SK-N-SH (cell line): ENCODE data around the gene NSD2. TPM values are rescaled to one million over a fixed set of nuclear protein-coding genes. Genes with fewer than 3 reads are reported as not detected.
"Not testable (repeated sequence)": the region's sequence is repeated elsewhere in the genome, so short reads cannot be mapped to it uniquely, and the experiment has no call there.

Source experiments
- CTCF ChIA-PET: fragments of 300-600, 350-600 bp; formaldehyde crosslinking; extraction: SDS; loops from one replicate; lab custom pipeline; 2021; lab: Yijun Ruan, JAX
- POLR2A ChIA-PET: fragments of 350-600 bp; sonication (Branson Sonifier 250); formaldehyde crosslinking; extraction: SDS; loops from one replicate; lab custom pipeline; 2020; ENCODE audit warnings: antibody characterized with exemption, inconsistent platforms; lab: Yijun Ruan, JAX
- DNase-seq: peaks from one replicate; pipeline ENCODE4 v3.0.0; 2012
- H2AFZ ChIP-seq: fragments of 200-600 bp; sonication (generic); 2 replicates; pipeline ENCODE4 v1.8.1; 2016; ENCODE audit warnings: antibody characterized with exemption, mild to moderate bottlenecking, low read depth
- H3F3A ChIP-seq: fragments of 200-600 bp; sonication (generic); replicated peaks from 2 replicates; pipeline ENCODE3; 2016; ENCODE audit warnings: antibody characterized with exemption, mild to moderate bottlenecking; ENCODE audit not compliant: insufficient read depth
- H3K27ac ChIP-seq, 2 experiments: fragments of 200-500 bp in 1 of 2; fragments of 200-600 bp in 1 of 2; sonication (Bioruptor generic) in 1 of 2; sonication (generic), shearing (Covaris generic) in 1 of 2; 2 replicates each; pipeline versions ENCODE4 v1.5.1 to v1.6.1; 2014 to 2016; ENCODE audit warnings: low read depth in 2 of 2, inconsistent platforms in 1 of 2, low read length in 1 of 2, mild to moderate bottlenecking in 1 of 2, mixed read lengths in 1 of 2
- H3K27me3 ChIP-seq: fragments of 200-600 bp; sonication (generic), shearing (Covaris generic); 2 replicates; pipeline ENCODE4 v1.6.1; 2016; ENCODE audit warnings: mixed run types; ENCODE audit not compliant: insufficient read depth
- H3K36me3 ChIP-seq, 2 experiments: fragments of 200-500 bp in 1 of 2; fragments of 200-600 bp in 1 of 2; sonication (Bioruptor generic) in 1 of 2; sonication (generic) in 1 of 2; replicated peaks in 1 of 2; 2 replicates each; pipeline versions ENCODE3 to v1.5.1; 2014 to 2016; ENCODE audit warnings: low read length in 1 of 2, mild to moderate bottlenecking in 1 of 2; ENCODE audit not compliant: insufficient read depth in 2 of 2, control insufficient read depth in 1 of 2
- H3K4me1 ChIP-seq, 2 experiments: fragments of 200-500 bp in 1 of 2; fragments of 200-600 bp in 1 of 2; sonication (Bioruptor generic) in 1 of 2; sonication (generic), shearing (Covaris generic) in 1 of 2; 2 replicates each; pipeline versions ENCODE4 v1.5.1 to v1.6.1; 2014 to 2016; ENCODE audit warnings: low read depth in 1 of 2, low read length in 1 of 2, mixed run types in 1 of 2; ENCODE audit not compliant: insufficient read depth in 2 of 2, control insufficient read depth in 1 of 2
- H3K4me2 ChIP-seq: fragments of 200-600 bp; sonication (generic), shearing (Covaris generic); 2 replicates; pipeline ENCODE4 v1.6.1; 2017; ENCODE audit warnings: mixed run types
- H3K4me3 ChIP-seq, 2 experiments: fragments of 200-500 bp in 1 of 2; fragments of 200-600 bp in 1 of 2; sonication (Bioruptor generic) in 1 of 2; sonication (generic), shearing (Covaris generic) in 1 of 2; 2 replicates each; pipeline versions ENCODE4 v1.5.1 to v1.8.1; 2014 to 2016; ENCODE audit warnings: low read depth in 2 of 2, inconsistent platforms in 1 of 2, low read length in 1 of 2, mild to moderate bottlenecking in 1 of 2, mixed read lengths in 1 of 2, moderate library complexity in 1 of 2
- H3K79me2 ChIP-seq: fragments of 200-600 bp; sonication (generic); 2 replicates; pipeline ENCODE4 v1.8.1; 2017; ENCODE audit warnings: mild to moderate bottlenecking; ENCODE audit not compliant: insufficient read depth
- H3K9ac ChIP-seq: fragments of 200-600 bp; sonication (generic); 2 replicates; pipeline ENCODE4 v1.6.1; 2017; ENCODE audit warnings: mixed run types
- H3K9me2 ChIP-seq: fragments of 200-600 bp; sonication (generic); 2 replicates; pipeline ENCODE4 v1.6.1; 2017; ENCODE audit warnings: mixed run types
- H3K9me3 ChIP-seq: fragments of 200-600 bp; sonication (generic); 2 replicates; pipeline ENCODE4 v1.6.1; 2017; ENCODE audit warnings: mixed run types, mild to moderate bottlenecking, moderate library complexity
- H4K20me1 ChIP-seq: fragments of 200-600 bp; sonication (generic); 2 replicates; pipeline ENCODE4 v1.6.1; 2017; ENCODE audit warnings: mild to moderate bottlenecking, mixed run types; ENCODE audit not compliant: insufficient read depth
- CTCF ChIP-seq: fragments of 200-600 bp; sonication (generic); IDR thresholded peaks from 2 replicates; pipeline ENCODE4 v1.6.1; 2017; ENCODE audit warnings: antibody characterized with exemption, mild to moderate bottlenecking, moderate library complexity
- ELF1 ChIP-seq: IDR thresholded peaks from 2 replicates; pipeline ENCODE4 v1.4.0; 2012
- EP300 ChIP-seq, 2 experiments: IDR thresholded peaks; 2 replicates each; pipeline versions ENCODE4 v1.4.0 to v1.6.1; 2012; ENCODE audit warnings: borderline replicate concordance in 1 of 2, low read depth in 1 of 2, low read length in 1 of 2
- FOXJ3 ChIP-seq: sonication (generic); formaldehyde crosslinking; IDR thresholded peaks from 2 replicates; pipeline ENCODE4 v1.5.1; 2020; ENCODE audit warnings: mild to moderate bottlenecking, missing genetic modification reagents
- GABPA ChIP-seq: IDR thresholded peaks from 2 replicates; pipeline ENCODE4 v1.4.0; 2012; ENCODE audit warnings: low read depth, mild to moderate bottlenecking
- GATA2 ChIP-seq: sonication (generic); formaldehyde crosslinking; IDR thresholded peaks from 2 replicates; pipeline ENCODE4 v1.5.0; 2020; ENCODE audit warnings: mild to moderate bottlenecking, missing genetic modification reagents
- IRF3 ChIP-seq: fragments of 150-350 bp; IDR thresholded peaks from 2 replicates; pipeline ENCODE4 v1.6.1; 2016; ENCODE audit warnings: mild to moderate bottlenecking, low read depth, low read length
- MAX ChIP-seq: IDR thresholded peaks from 2 replicates; pipeline ENCODE4 v1.4.0; 2012; ENCODE audit warnings: low read depth
- MXI1 ChIP-seq: IDR thresholded peaks from 2 replicates; pipeline ENCODE4 v1.6.1; 2012; ENCODE audit warnings: mild to moderate bottlenecking, low read depth, low read length, improper control_type of control experiment
- NFIC ChIP-seq: IDR thresholded peaks from 2 replicates; pipeline ENCODE4 v1.4.0; 2012; ENCODE audit warnings: borderline replicate concordance
- NRF1 ChIP-seq: IDR thresholded peaks from 2 replicates; pipeline ENCODE4 v1.6.1; 2012; ENCODE audit warnings: low read depth, mild to moderate bottlenecking, low read length
- POLR2AphosphoS5 ChIP-seq: IDR thresholded peaks from 2 replicates; pipeline ENCODE4 v1.6.1; 2012; ENCODE audit warnings: low read depth, low read length
- RAD21 ChIP-seq: IDR thresholded peaks from 2 replicates; pipeline ENCODE4 v1.6.1; 2012; ENCODE audit warnings: mild to moderate bottlenecking, low read length
- TAF1 ChIP-seq: IDR thresholded peaks from 2 replicates; pipeline ENCODE4 v1.6.1; 2012; ENCODE audit warnings: low read depth, mild to moderate bottlenecking, low read length, moderate library complexity, borderline replicate concordance
- TEAD4 ChIP-seq: IDR thresholded peaks from 2 replicates; pipeline ENCODE4 v1.4.0; 2012; ENCODE audit warnings: mild to moderate bottlenecking, borderline replicate concordance; ENCODE audit not compliant: insufficient read depth
- USF1 ChIP-seq: IDR thresholded peaks from 2 replicates; pipeline ENCODE4 v1.4.0; 2012; ENCODE audit warnings: low read depth, borderline replicate concordance
- WGBS: methylation state at CpG from one replicate; pipeline ENCODE4 v1.1.6; 2017; ENCODE audit warnings: low lambda C conversion rate; 5-methylcytosine and 5-hydroxymethylcytosine counted together
- polyA plus RNA-seq, 3 experiments: library from polyadenylated mRNA; depleted of rRNA; stranded (reverse); fragments of >200 nt; gene quantifications; 2 replicates each; pipeline ENCODE4 v1.2.3, GENCODE V29; 2012

Gene NSD2
- polyA plus RNA-seq, 1 of the 3 experiments (the other 2 are of a cell fraction) = 34.2 TPM

- CTCF ChIA-PET = interaction anchor here (1.0 to 1.5 kb wide), 2 partner anchors 55 to 117 kb away, joined by 3 read pairs; no protein-coding TSS in a partner anchor
- POLR2A ChIA-PET = no interaction called here
- peaks cover 26 to 35% of the 10 kb centered on the region in 2 experiments for H3K36me3 ChIP-seq
- no peak for TF ChIP-seq NFIC
- TF ChIP-seq USF1 = no peak
- no peak for TF ChIP-seq TAF1
- TF ChIP-seq GABPA = no peak
- TF ChIP-seq MAX = no peak
- TF ChIP-seq IRF3 = no peak
- no peak for TF ChIP-seq MXI1
- TF ChIP-seq GATA2 (CRISPR knock-in tag) = no peak
- no peak for TF ChIP-seq POLR2AphosphoS5
- TF ChIP-seq CTCF = no peak
- TF ChIP-seq NRF1 = no peak
- no peak for TF ChIP-seq RAD21
- no peak for TF ChIP-seq FOXJ3 (CRISPR knock-in tag)
- no peak for TF ChIP-seq TEAD4
- TF ChIP-seq EP300 (IDR thresholded peaks at IDR 0.05; ENCODE audit: borderline replicate concordance in 1 of 2, low read depth in 1 of 2, low read length in 1 of 2) = no peak
- no peak for TF ChIP-seq ELF1
- TF ChIP-seq, all 33 proteins: peak for 0
- WGBS = 86% methylated on average over 9 of the region's 10 CpGs
- no peak overlapping the region for H3K4me2 ChIP-seq
- no peak overlapping the region for H2AFZ ChIP-seq
- peaks cover 3% of the 10 kb centered on the region for H3F3A ChIP-seq
- H3K27ac ChIP-seq = no peak overlapping the region
- no peak overlapping the region for H3K9ac ChIP-seq
- H3K9me2 ChIP-seq = no peaks in the 10 kb centered on the region
- peaks cover 10% of the 10 kb centered on the region; the same call in 1 of the 2 replicates for H4K20me1 ChIP-seq
- no peak for DNase-seq
- no peaks in the 10 kb centered on the region for H3K4me1 ChIP-seq
- H3K27me3 ChIP-seq = no peaks in the 10 kb centered on the region
- H3K79me2 ChIP-seq = peaks cover 66% of the 10 kb centered on the region
- H3K9me3 ChIP-seq = no peaks in the 10 kb centered on the region
- H3K4me3 ChIP-seq = no peak overlapping the region
These were observed 27.3 kb upstream of the NSD2 start for GRCh38 chr4:1843852-1844251.

GRCh38 chr4:1844618-1845017, 26.6 kb upstream of the NSD2 start:
- WGBS = 96% methylated on average over 10 of the region's 10 CpGs
- H3K27ac ChIP-seq, H3K4me3 ChIP-seq, H3K9me3 ChIP-seq, H3K27me3 ChIP-seq, H3K9ac ChIP-seq, H3K4me1 ChIP-seq, POLR2A ChIA-PET, H3F3A ChIP-seq, DNase-seq, H2AFZ ChIP-seq, H3K9me2 ChIP-seq, H3K4me2 ChIP-seq: not testable (repeated sequence)
- Histone ChIP-seq H3K36me3 (peaks cover 19 to 27% of the 10 kb centered on the region in 2 experiments), H4K20me1 (peaks cover 17% of the 10 kb centered on the region), H3K79me2 (peaks cover 69% of the 10 kb centered on the region)
- CTCF ChIA-PET = interaction anchor here (1.0 to 1.5 kb wide), 2 partner anchors 96 to 118 kb away, joined by 3 read pairs; no protein-coding TSS in a partner anchor
